GM12878 (cell line): ENCODE measurements around the gene PPP1R26. TPM values are rescaled to one million over a fixed set of nuclear protein-coding genes. Genes with fewer than 3 reads are reported as not detected.

ENCODE experiments used
- ATAC-seq: fragments of 200-7000 bp; cut with Tn5 transposase; 3 replicates; pipeline ENCODE4 v1.9.1; 2020; ENCODE audit warnings: mild to moderate bottlenecking, moderate library complexity
- BruUV-seq: library from RNA; stranded (reverse); fragments of 400-500 nt; replicated peaks from 2 replicates; lab custom pipeline; 2021; lab: Mats Ljungman, UMichigan
- CTCF ChIA-PET: fragments of 300-600 bp; sonication (Branson Sonifier 250); formaldehyde crosslinking; extraction: SDS; loops from one replicate; lab custom pipeline; 2021; ENCODE audit warnings: inconsistent platforms; lab: Yijun Ruan, JAX
- POLR2A ChIA-PET: fragments of 350-600 bp; formaldehyde crosslinking; extraction: SDS; loops from one replicate; lab custom pipeline; 2021; ENCODE audit warnings: inconsistent platforms; lab: Charles Lee
- RAD21 ChIA-PET: fragments of 300-600 bp; sonication (Branson Sonifier 250); formaldehyde crosslinking; loops from one replicate; lab custom pipeline; 2023; ENCODE audit warnings: antibody characterized with exemption; ENCODE audit not compliant: unreplicated experiment; lab: Charles Lee
- SMC1A ChIA-PET: fragments of 300-600 bp; sonication (Branson Sonifier 250); formaldehyde crosslinking; loops from one replicate; lab custom pipeline; 2023; ENCODE audit not compliant: unreplicated experiment, uncharacterized antibody; lab: Charles Lee
- DNase-seq: peaks from one replicate; pipeline ENCODE4 v3.0.0-alpha.2; 2011; ENCODE audit warnings: low read depth, low spot score
- FAIRE-seq: peaks from 3 replicates; lab custom pipeline; 2011; peaks lifted over from hg19 to GRCh38; lab: Jason Lieb, UNC
- H2AFZ ChIP-seq: 2 replicates; pipeline ENCODE4 v1.6.0; 2011; ENCODE audit warnings: low read depth, low read length, control low read depth; ENCODE audit not compliant: control insufficient read depth
- H3K27ac ChIP-seq: 2 replicates; pipeline ENCODE4 v1.5.1; 2011; ENCODE audit warnings: control low read depth; ENCODE audit not compliant: control insufficient read depth, insufficient read depth
- H3K27me3 ChIP-seq, 2 experiments: replicated peaks in 1 of 2; 2 replicates each; pipeline versions ENCODE4 v1.6.0 to v1.6.1; 2011; ENCODE audit warnings: low read length in 1 of 2; ENCODE audit not compliant: control insufficient read depth in 2 of 2, insufficient read depth in 2 of 2
- H3K36me3 ChIP-seq, 2 experiments: 2 replicates each; pipeline ENCODE4 v1.5.1; 2011; ENCODE audit warnings: low read length in 1 of 2; ENCODE audit not compliant: control insufficient read depth in 2 of 2, insufficient read depth in 2 of 2
- H3K4me1 ChIP-seq: 2 replicates; pipeline ENCODE4 v1.6.1; 2011; ENCODE audit warnings: mild to moderate bottlenecking, low read length, moderate library complexity, mixed read lengths; ENCODE audit not compliant: control insufficient read depth, insufficient read depth
- H3K4me2 ChIP-seq: 2 replicates; pipeline ENCODE4 v1.6.0; 2011; ENCODE audit warnings: control low read depth; ENCODE audit not compliant: control insufficient read depth, insufficient read depth
- H3K4me3 ChIP-seq: fragments of 200-600 bp; sonication (generic); 2 replicates; pipeline ENCODE4 v1.5.1; 2016
- H3K79me2 ChIP-seq: 2 replicates; pipeline ENCODE4 v1.6.0; 2011; ENCODE audit warnings: low read length; ENCODE audit not compliant: control insufficient read depth, insufficient read depth
- H3K9ac ChIP-seq: 2 replicates; pipeline ENCODE4 v1.8.0; 2011; ENCODE audit warnings: low read length, control low read depth, mixed read lengths; ENCODE audit not compliant: control insufficient read depth, insufficient read depth
- H3K9me3 ChIP-seq: replicated peaks from 3 replicates; pipeline ENCODE4 v1.5.1; 2011; ENCODE audit warnings: mild to moderate bottlenecking, low read length; ENCODE audit not compliant: control insufficient read depth, insufficient read depth
- H4K20me1 ChIP-seq: 2 replicates; pipeline ENCODE4 v1.6.0; 2011; ENCODE audit not compliant: control insufficient read depth, insufficient read depth
- BRCA1 ChIP-seq: IDR thresholded peaks from 2 replicates; pipeline ENCODE4 v1.6.1; 2011; ENCODE audit warnings: low read depth, low read length, improper control_type of control experiment
- CREB1 ChIP-seq: IDR thresholded peaks from 2 replicates; pipeline ENCODE4 v1.6.1; 2012; ENCODE audit warnings: low read depth, mild to moderate bottlenecking, inconsistent platforms
- HDAC2 ChIP-seq: fragments of 200-600 bp; sonication (generic); IDR thresholded peaks from 2 replicates; pipeline ENCODE4 v1.6.1; 2017
- JUNB ChIP-seq: IDR thresholded peaks from 2 replicates; pipeline ENCODE4 v1.6.1; 2016; ENCODE audit warnings: antibody characterized with exemption, mild to moderate bottlenecking
- MEF2B ChIP-seq: fragments of 450-650 bp; IDR thresholded peaks from 2 replicates; pipeline ENCODE4 v1.6.1; 2018; ENCODE audit warnings: mild to moderate bottlenecking, moderate library complexity; ENCODE audit not compliant: partially characterized antibody, poor library complexity, severe bottlenecking
- MYC ChIP-seq: IDR thresholded peaks from 2 replicates; pipeline ENCODE4 v1.6.1; 2011; ENCODE audit warnings: mild to moderate bottlenecking, low read length, moderate library complexity, inconsistent platforms; ENCODE audit not compliant: insufficient read depth, insufficient replicate concordance, insufficient read length, severe bottlenecking
- NFIC ChIP-seq: IDR thresholded peaks from 2 replicates; pipeline ENCODE4 v1.6.1; 2012; ENCODE audit warnings: low read depth, mild to moderate bottlenecking, inconsistent platforms, low read length, moderate library complexity
- NFYB ChIP-seq: IDR thresholded peaks from 2 replicates; pipeline ENCODE4 v1.6.1; 2011; ENCODE audit warnings: low read depth, mild to moderate bottlenecking, low read length, improper control_type of control experiment, moderate library complexity; ENCODE audit not compliant: insufficient read depth
- POLR2A ChIP-seq: IDR thresholded peaks from 2 replicates; pipeline ENCODE4 v1.6.1; 2011; ENCODE audit warnings: low read depth, mild to moderate bottlenecking, low read length
- RBBP5 ChIP-seq: fragments of 200-600 bp; sonication (generic); conservative IDR thresholded peaks from 2 replicates; pipeline ENCODE4 v1.6.1; 2016
- REST ChIP-seq: IDR thresholded peaks from 2 replicates; pipeline ENCODE4 v1.6.1; 2012; ENCODE audit warnings: mild to moderate bottlenecking, low read depth, low read length
- TARDBP ChIP-seq: IDR thresholded peaks from 2 replicates; pipeline ENCODE4 v1.6.1; 2016; ENCODE audit warnings: borderline replicate concordance
- ZBTB4 ChIP-seq: fragments of 450-650 bp; formaldehyde crosslinking; IDR thresholded peaks from 2 replicates; pipeline ENCODE4 v1.4.0; 2022; ENCODE audit warnings: mild to moderate bottlenecking, moderate library complexity
- WGBS: methylation state at CpG from one replicate; pipeline ENCODE4 v1.1.6; 2016; ENCODE audit warnings: low lambda C conversion rate; ENCODE audit not compliant: insufficient replicate concordance, insufficient coverage; ENCODE audit errors: missing lambda C conversion rate; 5-methylcytosine and 5-hydroxymethylcytosine counted together
- in situ Hi-C: fragments of 300-500 bp; cut with MboI; formaldehyde crosslinking; loops from 9 replicates; pipeline ENCODE4 v1.14.3; 2018; ENCODE audit warnings: mixed read lengths
- intact Hi-C: fragments of 100-400 bp; cut with micrococcal nuclease; formaldehyde crosslinking; loops from one replicate; pipeline ENCODE4 v1.14.2; 2022; ENCODE audit not compliant: unreplicated experiment
- polyA plus RNA-seq, 11 experiments: library from polyadenylated mRNA; depleted of rRNA in 4 of 11; unstranded in 6 of 11; stranded (reverse) in 5 of 11; fragments of >200 nt; fragmentation: Nextera tagmentation in 4 of 11; fragmentation: Illumina TruSeq in 1 of 11; extraction: Ambion mirVana in 4 of 11; extraction: Trizol in 1 of 11; gene quantifications; 1 replicate in 1 of 11; 2 replicates in 10 of 11; pipeline versions ENCODE4 v1.2.1 to v1.2.3, GENCODE V29; 2011 to 2016; ENCODE audit warnings: inconsistent platforms in 2 of 11, missing spikeins in 2 of 11, low read depth in 1 of 11
- total RNA-seq, 4 experiments: library from RNA; depleted of rRNA in 3 of 4; stranded (reverse); fragments of >200 nt in 3 of 4; fragmentation: Illumina TruSeq in 1 of 4; extraction: Trizol in 1 of 4; gene quantifications; 2 replicates each; pipeline versions ENCODE4 v1.2.1 to v1.2.3, GENCODE V29; 2013 to 2021
- TF ChIP-seq, protein P1 (sequence below): fragments of 450-650 bp; IDR thresholded peaks from 2 replicates; pipeline ENCODE4 v1.6.1; 2018; ENCODE audit warnings: mild to moderate bottlenecking, low read depth, moderate library complexity; ENCODE audit not compliant: partially characterized antibody
- TF ChIP-seq, protein P2 (sequence below): IDR thresholded peaks from 2 replicates; pipeline ENCODE4 v1.6.1; 2011; ENCODE audit warnings: borderline replicate concordance, low read depth, mild to moderate bottlenecking, moderate library complexity, low read length; ENCODE audit not compliant: insufficient read depth, poor library complexity, severe bottlenecking

The PPP1R26 gene
- total and polyA plus RNA-seq, 10 of the 15 experiments (the other 5 are each of a cell fraction or from before 2014, with no cell fraction given) = 0.02 to 1.9 (median 0.18) TPM

DNA sequence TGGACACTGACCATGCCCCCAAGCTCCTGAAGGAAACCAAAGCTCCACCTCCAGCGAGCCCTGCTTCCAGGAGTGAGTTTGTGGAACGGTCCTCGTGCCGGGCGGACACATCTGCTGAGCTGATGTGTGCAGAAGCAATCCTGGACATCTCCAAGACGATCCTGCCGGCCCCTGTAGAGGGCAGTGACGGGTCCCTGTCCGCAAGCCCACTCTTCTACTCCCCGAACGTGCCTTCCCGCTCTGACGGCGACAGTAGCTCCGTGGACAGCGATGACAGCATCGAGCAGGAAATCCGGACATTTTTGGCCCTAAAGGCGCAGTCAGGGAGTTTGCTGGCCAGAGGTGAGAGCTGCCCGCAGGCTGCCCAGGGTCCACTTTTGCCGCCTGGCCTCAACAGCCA is 6.2 kb downstream of the PPP1R26 start:
- ChIA-PET CTCF (no interaction called here), SMC1A (no interaction called here), POLR2A (no interaction called here), RAD21 (no interaction called here)
- no peak overlapping the region for H3K4me2 ChIP-seq
- no peaks in the 10 kb centered on the region for H4K20me1 ChIP-seq
- no peaks in the 10 kb centered on the region; a peak in 1 of 4 replicates for H3K27me3 ChIP-seq
- no peak overlapping the region for H3K9ac ChIP-seq
- intact Hi-C loops (no loop called here), in situ Hi-C loops (no loop called here)
- no peak for ATAC-seq
- no peak for FAIRE-seq
- no peaks in the 10 kb centered on the region for H3K9me3 ChIP-seq
- H3K27ac ChIP-seq = no peak overlapping the region
- WGBS = 73% methylated on average over 21 of the region's 21 CpGs
- no peak overlapping the region for H3K4me3 ChIP-seq
- H2AFZ ChIP-seq = no peak overlapping the region
- TF ChIP-seq MEF2B (no peak), NFIC (no peak), HDAC2 (no peak), CREB1 (no peak), TARDBP (no peak), POLR2A (no peak), MYC (no peak), BRCA1 (no peak), JUNB (no peak), RBBP5 (no peak), NFYB (no peak), REST (no peak), ZBTB4 (CRISPR knock-in tag) (no peak)
- TF ChIP-seq, protein P1, sequence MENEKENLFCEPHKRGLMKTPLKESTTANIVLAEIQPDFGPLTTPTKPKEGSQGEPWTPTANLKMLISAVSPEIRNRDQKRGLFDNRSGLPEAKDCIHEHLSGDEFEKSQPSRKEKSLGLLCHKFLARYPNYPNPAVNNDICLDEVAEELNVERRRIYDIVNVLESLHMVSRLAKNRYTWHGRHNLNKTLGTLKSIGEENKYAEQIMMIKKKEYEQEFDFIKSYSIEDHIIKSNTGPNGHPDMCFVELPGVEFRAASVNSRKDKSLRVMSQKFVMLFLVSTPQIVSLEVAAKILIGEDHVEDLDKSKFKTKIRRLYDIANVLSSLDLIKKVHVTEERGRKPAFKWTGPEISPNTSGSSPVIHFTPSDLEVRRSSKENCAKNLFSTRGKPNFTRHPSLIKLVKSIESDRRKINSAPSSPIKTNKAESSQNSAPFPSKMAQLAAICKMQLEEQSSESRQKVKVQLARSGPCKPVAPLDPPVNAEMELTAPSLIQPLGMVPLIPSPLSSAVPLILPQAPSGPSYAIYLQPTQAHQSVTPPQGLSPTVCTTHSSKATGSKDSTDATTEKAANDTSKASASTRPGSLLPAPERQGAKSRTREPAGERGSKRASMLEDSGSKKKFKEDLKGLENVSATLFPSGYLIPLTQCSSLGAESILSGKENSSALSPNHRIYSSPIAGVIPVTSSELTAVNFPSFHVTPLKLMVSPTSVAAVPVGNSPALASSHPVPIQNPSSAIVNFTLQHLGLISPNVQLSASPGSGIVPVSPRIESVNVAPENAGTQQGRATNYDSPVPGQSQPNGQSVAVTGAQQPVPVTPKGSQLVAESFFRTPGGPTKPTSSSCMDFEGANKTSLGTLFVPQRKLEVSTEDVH = no peak
- TF ChIP-seq, protein P2, sequence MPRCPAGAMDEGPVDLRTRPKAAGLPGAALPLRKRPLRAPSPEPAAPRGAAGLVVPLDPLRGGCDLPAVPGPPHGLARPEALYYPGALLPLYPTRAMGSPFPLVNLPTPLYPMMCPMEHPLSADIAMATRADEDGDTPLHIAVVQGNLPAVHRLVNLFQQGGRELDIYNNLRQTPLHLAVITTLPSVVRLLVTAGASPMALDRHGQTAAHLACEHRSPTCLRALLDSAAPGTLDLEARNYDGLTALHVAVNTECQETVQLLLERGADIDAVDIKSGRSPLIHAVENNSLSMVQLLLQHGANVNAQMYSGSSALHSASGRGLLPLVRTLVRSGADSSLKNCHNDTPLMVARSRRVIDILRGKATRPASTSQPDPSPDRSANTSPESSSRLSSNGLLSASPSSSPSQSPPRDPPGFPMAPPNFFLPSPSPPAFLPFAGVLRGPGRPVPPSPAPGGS = no peak
- no peaks in the 10 kb centered on the region for H3K79me2 ChIP-seq
- no TSS peak for BruUV-seq
- no peaks in the 10 kb centered on the region; a peak in 1 of 4 replicates for H3K36me3 ChIP-seq
- no peak for DNase-seq
- no peaks in the 10 kb centered on the region for H3K4me1 ChIP-seq
